Measurements from ENCODE around the gene BABAM2.
"Not testable (repeated sequence)": the region's sequence is repeated elsewhere in the genome, so short reads cannot be mapped to it uniquely, and the experiment has no call there.

BABAM2 gene

GRCh38 chr2:28370354-28370753 is 479.8 kb downstream of the BABAM2 start:
- peaks cover 11% of the 10 kb centered on the region for H3K4me1 ChIP-seq (ENCODE audit: control insufficient read depth, insufficient read depth, low read length, unreplicated experiment)
- H3K79me2 ChIP-seq (ENCODE audit: control insufficient read depth, insufficient read depth, low read length, unreplicated experiment): no peaks in the 10 kb centered on the region
- H3K27me3 ChIP-seq (ENCODE audit: insufficient read depth, low read length): no peaks in the 10 kb centered on the region
- no peak overlapping the region for H2AFZ ChIP-seq (ENCODE audit: low read length, unreplicated experiment)
- H3K36me3 ChIP-seq (ENCODE audit: insufficient read depth, low read length): no peaks in the 10 kb centered on the region
- no peak overlapping the region for H3K27ac ChIP-seq (ENCODE audit: low read depth, low read length)
- H3K4me3 ChIP-seq (ENCODE audit: low read depth, low read length): no peak overlapping the region

GRCh38 chr2:28371728-28372127 is 481.2 kb downstream of the BABAM2 start:
- H3K4me3 ChIP-seq (ENCODE audit: low read depth, low read length): not testable (repeated sequence)

GRCh38 chr2:28373854-28374253 is 483.3 kb downstream of the BABAM2 start:
- Histone ChIP-seq H3K79me2 (ENCODE audit: control insufficient read depth, insufficient read depth, low read length, unreplicated experiment) (no peaks in the 10 kb centered on the region), H2AFZ (ENCODE audit: low read length, unreplicated experiment) (no peak overlapping the region), H3K4me1 (ENCODE audit: control insufficient read depth, insufficient read depth, low read length, unreplicated experiment) (peaks cover 5% of the 10 kb centered on the region), H3K27me3 (ENCODE audit: insufficient read depth, low read length) (no peaks in the 10 kb centered on the region), H3K36me3 (ENCODE audit: insufficient read depth, low read length) (no peaks in the 10 kb centered on the region), H3K27ac (ENCODE audit: low read depth, low read length) (no peak overlapping the region), H3K4me3 (ENCODE audit: low read depth, low read length) (no peak overlapping the region)

More at GRCh38 chr2:28371728-28372127, 481.2 kb downstream of the BABAM2 start:
- H2AFZ ChIP-seq (ENCODE audit: low read length, unreplicated experiment); H3K36me3 ChIP-seq (ENCODE audit: insufficient read depth, low read length); H3K27me3 ChIP-seq (ENCODE audit: insufficient read depth, low read length); H3K27ac ChIP-seq (ENCODE audit: low read depth, low read length); H3K4me1 ChIP-seq (ENCODE audit: control insufficient read depth, insufficient read depth, low read length, unreplicated experiment); H3K79me2 ChIP-seq (ENCODE audit: control insufficient read depth, insufficient read depth, low read length, unreplicated experiment): not testable (repeated sequence)

GRCh38 chr2:28374331-28374730 is 483.8 kb downstream of the BABAM2 start:
- no peaks in the 10 kb centered on the region for H3K27me3 ChIP-seq (ENCODE audit: insufficient read depth, low read length)
- no peak overlapping the region for H2AFZ ChIP-seq (ENCODE audit: low read length, unreplicated experiment)
- H3K79me2 ChIP-seq (ENCODE audit: control insufficient read depth, insufficient read depth, low read length, unreplicated experiment): no peaks in the 10 kb centered on the region
- peaks cover 5% of the 10 kb centered on the region for H3K4me1 ChIP-seq (ENCODE audit: control insufficient read depth, insufficient read depth, low read length, unreplicated experiment)
- no peak overlapping the region for H3K4me3 ChIP-seq (ENCODE audit: low read depth, low read length)
- no peak overlapping the region for H3K27ac ChIP-seq (ENCODE audit: low read depth, low read length)
- H3K36me3 ChIP-seq (ENCODE audit: insufficient read depth, low read length): no peaks in the 10 kb centered on the region

GRCh38 chr2:28375236-28375635 is 484.7 kb downstream of the BABAM2 start:
- no peak overlapping the region for H3K4me3 ChIP-seq (ENCODE audit: low read depth, low read length)
- H2AFZ ChIP-seq (ENCODE audit: low read length, unreplicated experiment): no peak overlapping the region
- no peaks in the 10 kb centered on the region for H3K79me2 ChIP-seq (ENCODE audit: control insufficient read depth, insufficient read depth, low read length, unreplicated experiment)
- H3K4me1 ChIP-seq (ENCODE audit: control insufficient read depth, insufficient read depth, low read length, unreplicated experiment): peaks cover 5% of the 10 kb centered on the region
- no peaks in the 10 kb centered on the region for H3K36me3 ChIP-seq (ENCODE audit: insufficient read depth, low read length)
- no peak overlapping the region for H3K27ac ChIP-seq (ENCODE audit: low read depth, low read length)
- no peaks in the 10 kb centered on the region for H3K27me3 ChIP-seq (ENCODE audit: insufficient read depth, low read length)

GRCh38 chr2:28375742-28376631 is 485.5 kb downstream of the BABAM2 start:
- no peaks in the 10 kb centered on the region for H3K4me1 ChIP-seq (ENCODE audit: control insufficient read depth, insufficient read depth, low read length, unreplicated experiment)
- H3K79me2 ChIP-seq (ENCODE audit: control insufficient read depth, insufficient read depth, low read length, unreplicated experiment): no peaks in the 10 kb centered on the region
- no peaks in the 10 kb centered on the region for H3K27me3 ChIP-seq (ENCODE audit: insufficient read depth, low read length)

GRCh38 chr2:28377195-28377816 is 486.8 kb downstream of the BABAM2 start:
- Histone ChIP-seq H3K79me2 (ENCODE audit: control insufficient read depth, insufficient read depth, low read length, unreplicated experiment) (no peaks in the 10 kb centered on the region), H3K36me3 (ENCODE audit: insufficient read depth, low read length) (no peaks in the 10 kb centered on the region), H3K4me3 (ENCODE audit: low read depth, low read length) (no peak overlapping the region), H3K4me1 (ENCODE audit: control insufficient read depth, insufficient read depth, low read length, unreplicated experiment) (no peaks in the 10 kb centered on the region), H2AFZ (ENCODE audit: low read length, unreplicated experiment) (no peak overlapping the region), H3K27me3 (ENCODE audit: insufficient read depth, low read length) (no peaks in the 10 kb centered on the region), H3K27ac (ENCODE audit: low read depth, low read length) (no peak overlapping the region)

More at GRCh38 chr2:28375742-28376631, 485.5 kb downstream of the BABAM2 start:
- no peak overlapping the region for H3K4me3 ChIP-seq (ENCODE audit: low read depth, low read length)
- H2AFZ ChIP-seq (ENCODE audit: low read length, unreplicated experiment): no peak overlapping the region
- H3K27ac ChIP-seq (ENCODE audit: low read depth, low read length): no peak overlapping the region
- H3K36me3 ChIP-seq (ENCODE audit: insufficient read depth, low read length): no peaks in the 10 kb centered on the region

GRCh38 chr2:28377984-28378678 is 487.6 kb downstream of the BABAM2 start:
- Histone ChIP-seq H3K79me2 (ENCODE audit: control insufficient read depth, insufficient read depth, low read length, unreplicated experiment) (no peaks in the 10 kb centered on the region), H3K4me3 (ENCODE audit: low read depth, low read length) (no peak overlapping the region), H3K4me1 (ENCODE audit: control insufficient read depth, insufficient read depth, low read length, unreplicated experiment) (no peaks in the 10 kb centered on the region), H3K27ac (ENCODE audit: low read depth, low read length) (no peak overlapping the region), H3K27me3 (ENCODE audit: insufficient read depth, low read length) (no peaks in the 10 kb centered on the region), H3K36me3 (ENCODE audit: insufficient read depth, low read length) (no peaks in the 10 kb centered on the region), H2AFZ (ENCODE audit: low read length, unreplicated experiment) (no peak overlapping the region)

- no peaks in the 10 kb centered on the region for H3K4me1 ChIP-seq (ENCODE audit: control insufficient read depth, insufficient read depth, low read length, unreplicated experiment)
- no peaks in the 10 kb centered on the region for H3K27me3 ChIP-seq (ENCODE audit: insufficient read depth, low read length)
- no peak overlapping the region for H3K27ac ChIP-seq (ENCODE audit: low read depth, low read length)
- H3K4me3 ChIP-seq (ENCODE audit: low read depth, low read length): no peak overlapping the region
- H3K79me2 ChIP-seq (ENCODE audit: control insufficient read depth, insufficient read depth, low read length, unreplicated experiment): no peaks in the 10 kb centered on the region
- no peaks in the 10 kb centered on the region for H3K36me3 ChIP-seq (ENCODE audit: insufficient read depth, low read length)
- no peak overlapping the region for H2AFZ ChIP-seq (ENCODE audit: low read length, unreplicated experiment)
Observed at GRCh38 chr2:28378679-28379584, 488.4 kb downstream of the BABAM2 start.

- no peaks in the 10 kb centered on the region for H3K4me1 ChIP-seq (ENCODE audit: control insufficient read depth, insufficient read depth, low read length, unreplicated experiment)
- H3K27me3 ChIP-seq (ENCODE audit: insufficient read depth, low read length): no peaks in the 10 kb centered on the region
- no peak overlapping the region for H3K27ac ChIP-seq (ENCODE audit: low read depth, low read length)
- H2AFZ ChIP-seq (ENCODE audit: low read length, unreplicated experiment): no peak overlapping the region
- H3K36me3 ChIP-seq (ENCODE audit: insufficient read depth, low read length): no peaks in the 10 kb centered on the region
- H3K4me3 ChIP-seq (ENCODE audit: low read depth, low read length): no peak overlapping the region
- H3K79me2 ChIP-seq (ENCODE audit: control insufficient read depth, insufficient read depth, low read length, unreplicated experiment): no peaks in the 10 kb centered on the region
Observed at GRCh38 chr2:28380219-28380618, 489.7 kb downstream of the BABAM2 start.
